ENCODE results near the gene DNAH2. TPM values are rescaled to one million over a fixed set of nuclear protein-coding genes. Genes with fewer than 3 reads are reported as not detected.

DNAH2 gene
- total and polyA plus RNA-seq, 4 donors: 1.5 to 14.0 (median 7.6) TPM

- Histone ChIP-seq H3K27me3 (ENCODE audit: control insufficient read depth in 3 of 3, insufficient read depth in 3 of 3, low read length in 2 of 3) (no peaks in the 10 kb centered on the region), H3K4me1 (ENCODE audit: control insufficient read depth in 5 of 5, insufficient read depth in 5 of 5, low read length in 5 of 5) (peaks cover 0 to 30% (median 4%) of the 10 kb centered on the region in 5 donors), H3K9me3 (ENCODE audit: control insufficient read depth in 4 of 4, insufficient read depth in 3 of 4, low read length in 3 of 4) (no peaks in the 10 kb centered on the region), H3K4me3 (no peak overlapping the region), H3K27ac (ENCODE audit: low read depth in 1 of 2, low read length in 1 of 2) (no peak overlapping the region), H3K9ac (ENCODE audit: insufficient read depth in 1 of 2, low read length in 2 of 2) (no peak overlapping the region), H3K36me3 (ENCODE audit: control insufficient read depth in 4 of 4, insufficient read depth in 4 of 4, low read length in 4 of 4) (peaks cover 8 to 56% (median 31%) of the 10 kb centered on the region in 4 donors)
- TF ChIP-seq CTCF (IDR thresholded peaks at IDR 0.05; ENCODE audit: control extremely low read depth, extremely low read depth): no peak
- 90 to 95% methylated on average over 34 of the region's 34 CpGs for WGBS, 2 donors
- DNase-seq: no peak
- ATAC-seq (ENCODE audit: insufficient read depth, low FRiP score): no peak
These were observed 129.5 kb downstream of the DNAH2 start for GRCh38 chr17:7846765-7847661.

GRCh38 chr17:7848131-7848579, 130.6 kb downstream of the DNAH2 start:
- ATAC-seq (ENCODE audit: insufficient read depth, low FRiP score): no peak
- H3K4me1 ChIP-seq (ENCODE audit: control insufficient read depth in 5 of 5, insufficient read depth in 5 of 5, low read length in 5 of 5): peaks cover 0 to 20% (median 4%) of the 10 kb centered on the region in 5 donors
- TF ChIP-seq CTCF (IDR thresholded peaks at IDR 0.05; ENCODE audit: control extremely low read depth, extremely low read depth): no peak

GRCh38 chr17:7848739-7849129, 131.2 kb downstream of the DNAH2 start:
- DNase-seq (no peak), ATAC-seq (ENCODE audit: insufficient read depth, low FRiP score) (no peak)
- H3K4me3 ChIP-seq: no peak overlapping the region
- peaks cover 8 to 70% (median 37%) of the 10 kb centered on the region in 4 donors for H3K36me3 ChIP-seq (ENCODE audit: control insufficient read depth in 4 of 4, insufficient read depth in 4 of 4, low read length in 4 of 4)
- H3K27me3 ChIP-seq (ENCODE audit: control insufficient read depth in 3 of 3, insufficient read depth in 3 of 3, low read length in 2 of 3): no peaks in the 10 kb centered on the region
- peaks cover 0 to 15% (median 4%) of the 10 kb centered on the region in 5 donors for H3K4me1 ChIP-seq (ENCODE audit: control insufficient read depth in 5 of 5, insufficient read depth in 5 of 5, low read length in 5 of 5)
- 94 to 95% methylated on average over 21 of the region's 21 CpGs for WGBS, 2 donors
- H3K27ac ChIP-seq (ENCODE audit: low read depth in 1 of 2, low read length in 1 of 2): no peak overlapping the region
- no peaks in the 10 kb centered on the region for H3K9me3 ChIP-seq (ENCODE audit: control insufficient read depth in 4 of 4, insufficient read depth in 3 of 4, low read length in 3 of 4)
- TF ChIP-seq CTCF (IDR thresholded peaks at IDR 0.05; ENCODE audit: control extremely low read depth, extremely low read depth): no peak
- H3K9ac ChIP-seq (ENCODE audit: insufficient read depth in 1 of 2, low read length in 2 of 2): no peak overlapping the region

More at GRCh38 chr17:7848131-7848579, 130.6 kb downstream of the DNAH2 start:
- no peak overlapping the region for H3K4me3 ChIP-seq
- DNase-seq: no peak
- H3K9ac ChIP-seq (ENCODE audit: insufficient read depth in 1 of 2, low read length in 2 of 2): no peak overlapping the region
- H3K36me3 ChIP-seq (ENCODE audit: control insufficient read depth in 4 of 4, insufficient read depth in 4 of 4, low read length in 4 of 4): peaks cover 8 to 66% (median 37%) of the 10 kb centered on the region in 4 donors
- H3K9me3 ChIP-seq (ENCODE audit: control insufficient read depth in 4 of 4, insufficient read depth in 3 of 4, low read length in 3 of 4): no peaks in the 10 kb centered on the region
- WGBS, 2 donors: 88% methylated on average over 16 to 20 of the region's 20 CpGs
- no peaks in the 10 kb centered on the region for H3K27me3 ChIP-seq (ENCODE audit: control insufficient read depth in 3 of 3, insufficient read depth in 3 of 3, low read length in 2 of 3)
- H3K27ac ChIP-seq (ENCODE audit: low read depth in 1 of 2, low read length in 1 of 2): no peak overlapping the region

Data from lung (tissue), 12 donors.